GM18498 (cell line): ENCODE data around the gene GYS1.

ENCODE experiments used
- ATAC-seq: cut with Tn5 transposase; IDR thresholded peaks from one replicate; pipeline ENCODE4 v1.9.1; 2021; ENCODE audit warnings: mild to moderate bottlenecking, moderate library complexity; ENCODE audit not compliant: unreplicated experiment

GYS1 gene

GRCh38 chr19:48965040-48965805 lies 27.9 kb downstream of the GYS1 start, which contains the start of gene FTL:
FTL (plus strand) TSS chr19:48965309; CDS start chr19:48965508, 199 bp downstream.
- ATAC-seq: peak; percentile 58

- ATAC-seq: no peak
These were observed 28.7 kb downstream of the GYS1 start for GRCh38 chr19:48964205-48965039.

GRCh38 chr19:48963371-48964204 lies 29.5 kb downstream of the GYS1 start:
- ATAC-seq: no peak

GRCh38 chr19:48962849-48963165 lies 30.3 kb downstream of the GYS1 start:
- no peak for ATAC-seq

- ATAC-seq: no peak
These were observed 30.9 kb downstream of the GYS1 start for GRCh38 chr19:48962029-48962848.

GRCh38 chr19:48961673-48962028 lies 31.5 kb downstream of the GYS1 start:
- ATAC-seq: no peak

GRCh38 chr19:48961051-48961649 lies 32.0 kb downstream of the GYS1 start:
- ATAC-seq: no peak

- no peak for ATAC-seq
These were observed 33.5 kb downstream of the GYS1 start for GRCh38 chr19:48959341-48960239.

GRCh38 chr19:48958006-48958405 lies 35.1 kb downstream of the GYS1 start:
- ATAC-seq: no peak

GRCh38 chr19:48955308-48955958 lies 37.7 kb downstream of the GYS1 start:
- no peak for ATAC-seq

GRCh38 chr19:48954595-48955307 lies 38.4 kb downstream of the GYS1 start, which contains the start of gene BAX:
BAX (plus strand) TSS chr19:48954875; CDS start chr19:48954929, 54 bp downstream.
- peak; percentile 84 for ATAC-seq

- ATAC-seq: no peak
These were observed 39.0 kb downstream of the GYS1 start for GRCh38 chr19:48953990-48954594.

GRCh38 chr19:48953141-48953540 lies 40.0 kb downstream of the GYS1 start:
- no peak for ATAC-seq

- ATAC-seq: no peak
These were observed 42.1 kb downstream of the GYS1 start for GRCh38 chr19:48950830-48951519.

- no peak for ATAC-seq
These were observed 43.0 kb downstream of the GYS1 start for GRCh38 chr19:48950159-48950558.

- no peak for ATAC-seq
These were observed 45.9 kb downstream of the GYS1 start for GRCh38 chr19:48947258-48947542.
